ENCODE data around the gene CASP10. TPM values are rescaled to one million over a fixed set of nuclear protein-coding genes. Genes with fewer than 3 reads are reported as not detected.
A peak's percentile ranks its signal among the peaks of the same experiment; 100 is the strongest.

The CASP10 gene
- total and polyA plus RNA-seq, 4 donors: 8.9 to 74.4 (median 16.7) TPM

- 39 to 56% methylated on average over 5 of the region's 5 CpGs for WGBS, 2 donors
- Histone ChIP-seq H3K27me3 (ENCODE audit: control insufficient read depth in 3 of 3, insufficient read depth in 3 of 3, low read length in 2 of 3) (no peaks in the 10 kb centered on the region), H3K9me3 (ENCODE audit: control insufficient read depth in 4 of 4, insufficient read depth in 3 of 4, low read length in 3 of 4) (no peaks in the 10 kb centered on the region), H3K9ac (ENCODE audit: insufficient read depth in 1 of 2, low read length in 2 of 2) (no peak overlapping the region), H3K4me1 (ENCODE audit: control insufficient read depth in 5 of 5, insufficient read depth in 5 of 5, low read length in 5 of 5) (peaks cover 0 to 7% (median 1%) of the 10 kb centered on the region in 5 donors), H3K36me3 (ENCODE audit: control insufficient read depth in 4 of 4, insufficient read depth in 4 of 4, low read length in 4 of 4) (no peaks in the 10 kb centered on the region), H3K27ac (ENCODE audit: low read depth in 1 of 2, low read length in 1 of 2) (peak overlapping the region in 1 of 2 donors; percentile 40), H3K4me3 (no peak overlapping the region)
- ATAC-seq (ENCODE audit: insufficient read depth, low FRiP score) (no peak), DNase-seq (no peak)
- TF ChIP-seq CTCF (IDR thresholded peaks at IDR 0.05; ENCODE audit: control extremely low read depth, extremely low read depth): no peak
These were observed 71.3 kb downstream of the CASP10 start for GRCh38 chr2:201254081-201254730.

- no peak for ATAC-seq (ENCODE audit: insufficient read depth, low FRiP score)
- peaks cover 0 to 13% (median 3%) of the 10 kb centered on the region in 5 donors for H3K4me1 ChIP-seq (ENCODE audit: control insufficient read depth in 5 of 5, insufficient read depth in 5 of 5, low read length in 5 of 5)
- WGBS, 2 donors: 98 to 100% methylated on average over 3 of the region's 3 CpGs
- no peaks in the 10 kb centered on the region for H3K36me3 ChIP-seq (ENCODE audit: control insufficient read depth in 4 of 4, insufficient read depth in 4 of 4, low read length in 4 of 4)
- H3K9ac ChIP-seq (ENCODE audit: insufficient read depth in 1 of 2, low read length in 2 of 2): no peak overlapping the region
- H3K27me3 ChIP-seq (ENCODE audit: control insufficient read depth in 3 of 3, insufficient read depth in 3 of 3, low read length in 2 of 3): no peaks in the 10 kb centered on the region
- H3K9me3 ChIP-seq (ENCODE audit: control insufficient read depth in 4 of 4, insufficient read depth in 3 of 4, low read length in 3 of 4): no peaks in the 10 kb centered on the region
- TF ChIP-seq CTCF (IDR thresholded peaks at IDR 0.05; ENCODE audit: control extremely low read depth, extremely low read depth): no peak
- DNase-seq: no peak
- no peak overlapping the region for H3K4me3 ChIP-seq
- H3K27ac ChIP-seq (ENCODE audit: low read depth in 1 of 2, low read length in 1 of 2): no peak overlapping the region
These were observed 72.6 kb downstream of the CASP10 start for GRCh38 chr2:201255408-201256033.

- DNase-seq (no peak), ATAC-seq (ENCODE audit: insufficient read depth, low FRiP score) (no peak)
- H3K27ac ChIP-seq (ENCODE audit: low read depth in 1 of 2, low read length in 1 of 2): peak overlapping the region in 1 of 2 donors; percentile 2
- WGBS, 2 donors: 97% methylated on average over 3 of the region's 3 CpGs
- H3K4me3 ChIP-seq: no peak overlapping the region
- no peaks in the 10 kb centered on the region for H3K9me3 ChIP-seq (ENCODE audit: control insufficient read depth in 4 of 4, insufficient read depth in 3 of 4, low read length in 3 of 4)
- TF ChIP-seq CTCF (IDR thresholded peaks at IDR 0.05; ENCODE audit: control extremely low read depth, extremely low read depth): no peak
- H3K4me1 ChIP-seq (ENCODE audit: control insufficient read depth in 5 of 5, insufficient read depth in 5 of 5, low read length in 5 of 5): peaks cover 0 to 13% (median 3%) of the 10 kb centered on the region in 5 donors
- no peaks in the 10 kb centered on the region for H3K36me3 ChIP-seq (ENCODE audit: control insufficient read depth in 4 of 4, insufficient read depth in 4 of 4, low read length in 4 of 4)
- no peak overlapping the region for H3K9ac ChIP-seq (ENCODE audit: insufficient read depth in 1 of 2, low read length in 2 of 2)
- no peaks in the 10 kb centered on the region for H3K27me3 ChIP-seq (ENCODE audit: control insufficient read depth in 3 of 3, insufficient read depth in 3 of 3, low read length in 2 of 3)
These were observed 73.1 kb downstream of the CASP10 start for GRCh38 chr2:201256082-201256481.
